ENCODE results near the gene ARHGEF12.
"Not testable (repeated sequence)": the region's sequence is repeated elsewhere in the genome, so short reads cannot be mapped to it uniquely, and the experiment has no call there.

Gene ARHGEF12

GRCh38 chr11:120501976-120502755 is 166.0 kb downstream of the ARHGEF12 start:
- no peak for DNase-seq (ENCODE audit: extremely low spot score)
- CTCF ChIA-PET, result interaction anchor here (1.2 to 1.8 kb wide), 3 partner anchors 8 to 183 kb away, joined by 3 to 6 read pairs (median 5); no protein-coding TSS in a partner anchor
- TF ChIP-seq FOXM1 (IDR thresholded peaks at IDR 0.05; ENCODE audit: borderline replicate concordance), result no peak
- TF ChIP-seq SUZ12 (IDR thresholded peaks at IDR 0.05), result no peak
- POLR2A ChIA-PET, result interaction anchor here (2.3 kb wide), 1 partner anchor 167 kb away, joined by 8 read pairs; no protein-coding TSS in a partner anchor

- DNase-seq (ENCODE audit: extremely low spot score); POLR2A ChIA-PET: not testable (repeated sequence)
- CTCF ChIA-PET, result interaction anchor here (1.2 kb wide), 1 partner anchor 169 kb away, joined by 3 read pairs; no protein-coding TSS in a partner anchor
Measured at GRCh38 chr11:120503529-120503928, 167.3 kb downstream of the ARHGEF12 start.

- no peak for TF ChIP-seq CTBP1 (IDR thresholded peaks at IDR 0.05; ENCODE audit: borderline replicate concordance)
- no peak for TF ChIP-seq PKNOX1 (IDR thresholded peaks at IDR 0.05)
- no peak for TF ChIP-seq NFRKB (IDR thresholded peaks at IDR 0.05)
- TF ChIP-seq L3MBTL2 (conservative IDR thresholded peaks at IDR 0.05), result no peak
- TF ChIP-seq BHLHE40 (IDR thresholded peaks at IDR 0.05; ENCODE audit: borderline replicate concordance), result no peak
- no peak for TF ChIP-seq ELF4 (IDR thresholded peaks at IDR 0.05)
- CTCF ChIA-PET, result no interaction called here
- POLR2A ChIA-PET, result no interaction called here
- DNase-seq (ENCODE audit: extremely low spot score), result no peak
Measured at GRCh38 chr11:120505801-120506425, 169.7 kb downstream of the ARHGEF12 start.

- ChIA-PET CTCF (interaction anchor here (0.9 to 1.3 kb wide), 2 partner anchors 8 to 420 kb away, joined by 3 to 6 read pairs; no protein-coding TSS in a partner anchor), POLR2A (no interaction called here)
- no peak for DNase-seq (ENCODE audit: extremely low spot score)
- TF ChIP-seq LEF1 (IDR thresholded peaks at IDR 0.05; ENCODE audit: borderline replicate concordance) (no peak), FOXK2 (IDR thresholded peaks at IDR 0.05) (no peak), HDGF (IDR thresholded peaks at IDR 0.05; ENCODE audit: borderline replicate concordance) (no peak), L3MBTL2 (conservative IDR thresholded peaks at IDR 0.05) (no peak), CTBP1 (IDR thresholded peaks at IDR 0.05; ENCODE audit: borderline replicate concordance) (no peak), FOXM1 (IDR thresholded peaks at IDR 0.05; ENCODE audit: borderline replicate concordance) (no peak), ARNT (IDR thresholded peaks at IDR 0.05) (no peak), ELF4 (IDR thresholded peaks at IDR 0.05) (no peak)
Measured at GRCh38 chr11:120509346-120510053, 173.3 kb downstream of the ARHGEF12 start.

- POLR2A ChIA-PET, result no interaction called here
- CTCF ChIA-PET, result interaction anchor here (0.6 to 2.0 kb wide), 6 partner anchors 9 to 688 kb away, joined by 3 to 14 read pairs (median 3); no protein-coding TSS in a partner anchor
- TF ChIP-seq FOXM1 (IDR thresholded peaks at IDR 0.05; ENCODE audit: borderline replicate concordance) (no peak), BHLHE40 (IDR thresholded peaks at IDR 0.05; ENCODE audit: borderline replicate concordance) (no peak), SP1 (IDR thresholded peaks at IDR 0.05) (no peak), FOXA1 (IDR thresholded peaks at IDR 0.05) (no peak), ARNT (IDR thresholded peaks at IDR 0.05) (no peak), ELF4 (IDR thresholded peaks at IDR 0.05) (no peak), CTBP1 (IDR thresholded peaks at IDR 0.05; ENCODE audit: borderline replicate concordance) (no peak)
- DNase-seq (ENCODE audit: extremely low spot score), result no peak
Measured at GRCh38 chr11:120510406-120511115, 174.3 kb downstream of the ARHGEF12 start.

GRCh38 chr11:120511116-120511819 is 175.1 kb downstream of the ARHGEF12 start, which contains the start of gene GRIK4:
GRIK4 (plus strand) TSS chr11:120511748; CDS start chr11:120660319, 148,571 bp downstream.
- TF ChIP-seq TARDBP (IDR thresholded peaks at IDR 0.05) (no peak), FOXK2 (IDR thresholded peaks at IDR 0.05) (no peak), BHLHE40 (IDR thresholded peaks at IDR 0.05; ENCODE audit: borderline replicate concordance) (no peak), SUZ12 (IDR thresholded peaks at IDR 0.05) (no peak), L3MBTL2 (conservative IDR thresholded peaks at IDR 0.05) (no peak), SP1 (IDR thresholded peaks at IDR 0.05) (no peak), ARNT (IDR thresholded peaks at IDR 0.05) (no peak), ELF4 (IDR thresholded peaks at IDR 0.05) (no peak), HDGF (IDR thresholded peaks at IDR 0.05; ENCODE audit: borderline replicate concordance) (no peak), FOXA1 (IDR thresholded peaks at IDR 0.05) (no peak), PKNOX1 (IDR thresholded peaks at IDR 0.05) (no peak), CTBP1 (IDR thresholded peaks at IDR 0.05; ENCODE audit: borderline replicate concordance) (no peak), LEF1 (IDR thresholded peaks at IDR 0.05; ENCODE audit: borderline replicate concordance) (no peak), NFRKB (IDR thresholded peaks at IDR 0.05) (no peak), FOXM1 (IDR thresholded peaks at IDR 0.05; ENCODE audit: borderline replicate concordance) (no peak; the same call in 1 of the 2 replicates), ZNF384 (IDR thresholded peaks at IDR 0.05) (no peak)
- ChIA-PET CTCF (interaction anchor here (0.6 to 2.0 kb wide), 6 partner anchors 53 to 687 kb away, joined by 3 to 14 read pairs (median 3); no protein-coding TSS in a partner anchor), POLR2A (interaction anchor here (1.0 kb wide), 1 partner anchor 172 kb away, joined by 4 read pairs; no protein-coding TSS in a partner anchor)
- peak; percentile 93 for DNase-seq (ENCODE audit: extremely low spot score)
